Measurements from ENCODE around the gene POLL. TPM values are rescaled to one million over a fixed set of nuclear protein-coding genes. Genes with fewer than 3 reads are reported as not detected.

POLL gene
- total RNA-seq, 1 experiment from 2014 or later: 32.0 TPM

DNA sequence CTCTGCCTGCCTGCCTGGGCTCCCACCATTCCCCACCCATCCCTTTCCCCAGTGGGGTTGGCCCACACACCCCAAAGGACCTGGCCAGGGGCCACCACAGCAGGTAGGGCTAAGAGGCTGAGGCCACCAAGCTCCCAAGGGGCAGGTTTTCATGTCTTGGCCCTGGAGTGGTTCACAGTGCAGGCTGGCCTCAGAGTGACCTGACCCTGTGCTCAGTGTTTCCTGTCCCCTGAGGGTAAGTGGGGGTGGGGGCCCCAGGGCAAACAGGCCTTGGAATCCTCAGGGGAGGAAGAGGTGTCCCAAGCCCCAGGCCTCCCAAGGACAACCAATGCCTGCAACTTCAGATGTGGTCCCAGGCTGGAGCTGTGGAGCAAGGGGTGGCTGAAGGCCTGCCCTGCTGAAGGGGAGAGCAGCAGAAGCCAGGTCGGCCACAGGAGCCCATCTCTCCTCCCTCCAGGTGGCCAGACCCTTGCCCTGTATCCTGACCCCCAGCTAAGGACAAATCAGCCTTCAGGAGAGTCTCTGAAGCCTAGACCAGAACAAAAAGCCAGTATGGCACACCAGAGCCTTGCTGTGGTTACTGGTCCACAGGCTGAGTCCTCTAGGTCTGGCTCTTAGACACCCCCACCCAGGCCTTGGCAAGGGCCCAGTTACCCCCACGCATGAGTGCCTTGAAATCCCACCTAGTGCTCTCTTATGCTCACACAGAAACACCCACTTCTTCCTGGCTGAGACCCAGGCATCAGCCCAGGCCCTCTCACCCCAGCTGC lies 27.6 kb downstream of the POLL start:
- no peak for DNase-seq (ENCODE audit: low spot score)

DNA sequence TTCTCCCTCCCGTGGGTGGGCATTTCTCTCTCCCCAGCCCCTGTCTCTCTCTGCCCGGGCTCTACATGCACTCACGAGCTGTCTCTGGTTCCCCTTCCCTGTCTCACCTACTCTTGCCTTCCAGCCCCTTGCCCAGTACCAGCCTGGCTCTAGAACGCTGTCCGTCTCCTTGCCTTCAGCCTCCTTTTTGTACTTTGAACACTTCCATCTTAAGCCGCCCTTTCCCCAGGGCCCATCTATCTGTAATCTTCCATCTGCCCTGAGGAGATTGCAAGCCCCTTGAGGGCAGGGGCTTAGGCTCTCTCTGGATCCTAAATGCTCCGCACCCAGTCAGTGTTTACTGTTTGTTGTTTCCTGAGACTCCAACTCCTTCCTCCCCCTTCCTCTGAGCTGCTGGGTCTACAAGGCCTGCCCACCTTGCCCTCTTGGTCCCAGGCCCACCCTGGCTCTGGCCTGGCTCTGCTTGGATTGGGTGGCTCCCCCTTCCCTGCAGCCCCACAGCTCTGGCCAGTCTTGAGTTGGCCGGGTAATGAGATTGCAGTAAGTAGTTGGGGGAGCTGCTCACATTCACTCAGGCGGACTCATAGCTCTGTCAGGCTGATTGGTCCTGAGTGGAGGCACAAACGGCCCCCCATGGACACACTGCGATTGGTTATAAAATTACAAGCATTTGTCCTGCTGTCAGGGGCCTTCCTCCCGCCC lies 28.3 kb downstream of the POLL start:
- no peak for DNase-seq (ENCODE audit: low spot score)

DNA sequence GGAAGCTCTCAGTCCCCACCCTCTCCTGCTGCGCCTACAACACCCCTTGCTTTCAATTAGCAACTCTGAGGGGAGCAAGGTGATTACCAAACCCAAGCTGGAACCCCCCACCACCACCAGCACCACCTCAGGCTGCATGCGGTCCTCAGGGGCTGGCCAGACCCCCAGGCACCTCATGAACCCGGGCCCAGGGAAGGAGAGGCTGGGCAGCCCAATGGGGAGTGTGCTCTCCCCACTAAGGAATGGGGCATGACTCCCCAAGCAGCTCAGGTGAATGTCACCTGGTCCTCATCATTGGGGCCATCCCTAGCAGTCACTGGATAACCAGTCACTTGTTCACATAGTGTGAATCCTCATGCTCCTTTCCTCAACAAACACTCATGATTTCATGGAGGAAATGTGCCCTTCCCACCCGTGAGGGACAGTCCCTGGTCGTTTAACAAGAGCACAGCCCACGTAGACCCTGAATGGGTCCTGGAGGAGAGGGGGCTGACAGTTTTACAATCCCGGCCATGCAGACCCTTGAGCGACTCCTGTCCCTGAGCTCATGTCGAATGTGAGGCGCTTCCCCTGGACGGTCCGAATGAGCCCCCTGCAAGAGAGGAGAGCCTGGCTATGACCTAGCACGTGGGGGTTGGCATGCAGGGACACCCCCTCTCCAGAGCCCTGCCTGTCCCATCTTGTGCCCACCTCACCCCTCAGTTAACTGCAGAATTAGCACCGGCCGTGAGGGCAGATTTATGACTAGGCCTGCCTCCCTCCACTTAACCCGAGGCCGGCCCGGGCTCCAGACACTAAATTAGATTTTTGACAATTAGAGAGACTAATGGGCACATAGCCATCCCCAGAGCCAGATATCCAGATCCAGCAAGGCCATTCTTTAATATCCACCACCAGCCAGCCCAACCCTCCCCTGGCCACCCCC lies 29.1 kb downstream of the POLL start:
- DNase-seq (ENCODE audit: low spot score): no peak

- DNase-seq (ENCODE audit: low spot score): no peak
These were observed 29.9 kb downstream of the POLL start for GRCh38 chr10:101558204-101558603.

DNA sequence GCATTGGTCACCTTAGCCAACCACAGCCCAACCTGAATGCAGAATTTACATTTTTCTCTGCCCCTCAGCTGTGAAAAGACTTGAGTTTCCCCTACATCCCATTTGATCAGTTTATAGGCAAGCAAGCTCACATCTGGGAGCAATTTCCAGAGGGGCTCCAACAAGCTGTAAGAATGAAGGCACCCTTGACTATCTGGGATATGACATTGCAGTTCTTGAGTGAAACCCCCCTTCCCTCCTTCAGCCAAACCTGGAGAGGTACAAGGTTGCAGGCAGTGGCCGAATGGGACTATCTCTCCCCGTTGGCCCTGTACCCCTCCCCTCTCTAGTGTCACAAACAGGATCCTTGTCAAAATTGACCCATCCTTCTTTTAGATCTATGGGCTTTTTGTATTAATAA lies 30.5 kb downstream of the POLL start:
- DNase-seq (ENCODE audit: low spot score): no peak

GRCh38 chr10:101552442-101552841 lies 35.6 kb downstream of the POLL start:
- no peak for DNase-seq (ENCODE audit: low spot score)

- DNase-seq (ENCODE audit: low spot score): no peak
These were observed 37.1 kb downstream of the POLL start for GRCh38 chr10:101550965-101551364.

DNA sequence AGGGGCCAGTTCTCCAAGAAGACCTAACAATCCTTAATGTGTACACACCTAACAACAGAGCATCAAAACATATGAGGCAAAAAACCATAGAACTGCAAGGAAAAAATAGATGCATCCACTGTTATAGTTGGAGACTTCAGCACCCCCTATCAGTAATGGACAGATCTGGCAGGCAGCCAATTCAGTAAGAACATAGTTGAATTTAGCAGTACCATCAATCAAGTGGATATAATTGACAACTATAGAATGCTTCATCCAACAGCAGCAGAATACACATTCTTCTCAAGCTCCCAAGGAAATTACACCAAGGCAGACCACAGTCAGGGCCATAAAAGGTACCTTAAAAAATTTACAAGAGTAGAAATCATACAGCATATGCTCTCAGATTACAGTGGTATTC lies 42.2 kb downstream of the POLL start:
- peak; percentile 15 for DNase-seq (ENCODE audit: low spot score)

GRCh38 chr10:101538446-101538845 lies 49.6 kb downstream of the POLL start:
- DNase-seq (ENCODE audit: low spot score): no peak

GRCh38 chr10:101536800-101537199 lies 51.3 kb downstream of the POLL start:
- peak; percentile 39 for DNase-seq (ENCODE audit: low spot score)

DNA sequence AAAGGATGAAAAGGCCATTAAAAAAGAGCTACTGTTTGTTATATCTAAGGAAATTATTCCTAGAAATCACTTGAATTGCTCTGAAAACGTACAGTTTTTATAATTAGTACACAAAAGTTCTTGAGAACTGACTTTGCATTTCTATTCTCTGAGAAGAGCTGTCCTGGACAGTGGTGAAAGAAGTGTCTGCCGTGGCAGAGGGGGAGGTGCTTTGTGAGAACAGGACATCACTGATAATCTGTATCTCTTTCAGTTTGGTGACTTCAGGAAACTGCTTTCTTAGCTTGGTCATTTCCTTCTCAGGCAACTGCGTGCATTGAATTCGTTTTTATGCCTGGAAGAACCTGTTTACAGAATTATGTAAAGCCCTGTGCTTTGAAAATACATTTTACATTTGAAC lies 52.1 kb downstream of the POLL start:
- no peak for DNase-seq (ENCODE audit: low spot score)

DNA sequence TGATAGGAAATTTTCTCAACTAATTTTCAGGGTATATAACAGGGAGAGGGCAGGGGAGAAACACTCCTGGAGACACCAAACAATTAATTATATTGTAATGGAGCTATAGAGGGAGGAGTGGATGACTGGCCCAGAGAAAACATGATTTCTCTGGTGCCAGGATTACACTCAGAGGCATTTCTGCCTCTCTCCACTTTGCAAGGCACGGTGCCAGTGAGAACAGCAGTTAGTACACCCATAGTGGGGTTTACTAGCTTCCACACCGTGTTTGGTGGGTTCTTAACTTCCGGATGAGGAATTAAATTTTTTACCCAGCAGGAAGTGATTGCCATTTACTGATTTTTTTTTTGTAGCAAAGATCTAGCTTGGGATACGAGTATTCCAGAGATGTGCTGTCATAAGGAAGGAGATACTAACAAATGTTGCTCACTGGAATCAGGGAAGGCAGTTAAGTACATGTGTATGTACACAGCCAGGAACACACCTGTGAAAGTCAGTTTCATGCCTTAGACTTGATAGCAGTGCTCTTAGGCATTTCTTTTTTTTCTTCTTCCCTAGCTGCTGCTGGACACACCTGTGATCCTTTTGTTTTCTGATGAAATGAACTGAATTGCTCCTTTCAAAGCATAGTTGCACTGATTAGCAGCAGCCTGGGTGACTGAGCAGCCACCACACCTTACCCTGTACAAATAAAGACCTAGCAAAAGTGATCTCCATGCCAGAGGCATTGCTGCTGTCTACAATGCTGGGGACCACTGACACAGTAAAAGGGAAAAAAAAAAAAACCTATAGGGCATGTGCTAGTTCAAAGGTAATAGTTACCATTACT lies 58.1 kb downstream of the POLL start:
- DNase-seq (ENCODE audit: low spot score): no peak

- no peak for DNase-seq (ENCODE audit: low spot score)
These were observed 58.9 kb downstream of the POLL start for GRCh38 chr10:101529207-101529606.

Small RNAs within 50 kb of the gene (small RNA-seq; reads per million reads assigned to genes)
- not detected for gene MIR3158-1
- not detected for gene RNU6-1165P

Other genes with a start within 250 kb of the POLL start
- 3.0 TPM in 2 replicates for gene BTRC, start 234.1 kb downstream of the POLL start, total RNA-seq (2014; rRNA removed; shearing (Covaris generic))
- 22.1 and 35.7 TPM in 2 replicates for gene DPCD, start 64 bp upstream of the POLL start, total RNA-seq (2014; rRNA removed; shearing (Covaris generic))
- gene FBXW4, start 106.9 kb upstream of the POLL start, total RNA-seq (2014; rRNA removed; shearing (Covaris generic)): 19.1 and 30.3 TPM in 2 replicates
- gene FGF8, start 187.9 kb upstream of the POLL start, total RNA-seq (2014; rRNA removed; shearing (Covaris generic)): not detected in 2 replicates
- 160 and 184 TPM in 2 replicates for gene NPM3, start 195.2 kb upstream of the POLL start, total RNA-seq (2014; rRNA removed; shearing (Covaris generic))
- 42.9 and 43.2 TPM in 2 replicates for gene OGA, start 230.2 kb upstream of the POLL start, total RNA-seq (2014; rRNA removed; shearing (Covaris generic))